Stimulated activated naive CD8-positive, alpha-beta T cell treated with anti-CD3 and anti-CD28 coated beads, Interleukin-15, Interleukin-2, amounts not matched to agents 100 ng/mL and 50 ng/mL, for 24 hours (primary cell): ENCODE measurements around the gene SEMA3A.

ENCODE experiments used
- H3K27ac Mint-ChIP-seq: one replicate; pipeline ENCODE4 v1.8.0; 2021; ENCODE audit warnings: mild to moderate bottlenecking, mixed read lengths
- H3K27me3 Mint-ChIP-seq: one replicate; pipeline ENCODE4 v1.8.0; 2021; ENCODE audit warnings: mixed read lengths
- H3K36me3 Mint-ChIP-seq: one replicate; pipeline ENCODE4 v1.8.0; 2021; ENCODE audit warnings: low read depth, mixed read lengths
- H3K4me1 Mint-ChIP-seq: one replicate; pipeline ENCODE4 v1.8.0; 2021; ENCODE audit warnings: low read depth, mixed read lengths
- H3K4me3 Mint-ChIP-seq: one replicate; pipeline ENCODE4 v1.8.0; 2021; ENCODE audit warnings: mild to moderate bottlenecking, mixed read lengths
- H3K9me3 Mint-ChIP-seq: one replicate; pipeline ENCODE4 v1.8.0; 2021; ENCODE audit warnings: mixed read lengths

SEMA3A gene

DNA sequence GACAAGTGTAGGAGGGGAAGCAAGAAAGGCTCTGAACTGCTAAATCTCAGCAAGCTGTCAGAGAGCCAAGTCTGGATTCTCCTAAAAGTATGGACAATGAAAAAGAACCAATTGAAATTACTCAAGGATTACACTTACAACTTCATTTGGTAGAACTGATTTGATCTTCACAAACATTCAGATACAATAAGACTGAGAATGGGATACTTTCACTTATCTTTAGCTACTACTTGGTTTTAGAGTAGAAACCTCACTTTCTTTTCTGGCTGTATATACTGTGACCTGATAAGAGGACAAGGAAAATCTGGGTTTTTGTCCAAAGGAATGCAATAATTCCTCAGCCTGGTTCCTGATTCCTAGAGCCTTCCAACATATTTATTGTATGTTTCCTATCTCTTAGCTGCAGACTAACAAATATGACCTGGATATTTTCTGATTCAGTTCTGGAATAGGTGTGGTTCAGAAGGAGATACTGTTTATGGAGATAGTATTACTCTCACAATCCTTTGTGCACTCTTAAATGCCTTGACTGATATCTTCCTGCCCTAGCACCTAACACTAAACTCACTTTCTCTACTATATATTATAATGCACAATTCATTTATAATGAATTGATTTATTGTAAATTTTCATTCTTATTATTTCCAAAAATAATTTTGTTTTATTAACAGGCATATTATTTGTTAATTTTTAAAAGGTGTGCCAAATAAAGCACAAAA is 7.3 kb downstream of the SEMA3A start:
- H3K27ac Mint-ChIP-seq, result no peak overlapping the region
- H3K9me3 Mint-ChIP-seq, result no peaks in the 10 kb centered on the region
- no peak overlapping the region for H3K4me3 Mint-ChIP-seq
- no peaks in the 10 kb centered on the region for H3K27me3 Mint-ChIP-seq
- H3K4me1 Mint-ChIP-seq, result peaks cover 18% of the 10 kb centered on the region
- H3K36me3 Mint-ChIP-seq, result no peaks in the 10 kb centered on the region

DNA sequence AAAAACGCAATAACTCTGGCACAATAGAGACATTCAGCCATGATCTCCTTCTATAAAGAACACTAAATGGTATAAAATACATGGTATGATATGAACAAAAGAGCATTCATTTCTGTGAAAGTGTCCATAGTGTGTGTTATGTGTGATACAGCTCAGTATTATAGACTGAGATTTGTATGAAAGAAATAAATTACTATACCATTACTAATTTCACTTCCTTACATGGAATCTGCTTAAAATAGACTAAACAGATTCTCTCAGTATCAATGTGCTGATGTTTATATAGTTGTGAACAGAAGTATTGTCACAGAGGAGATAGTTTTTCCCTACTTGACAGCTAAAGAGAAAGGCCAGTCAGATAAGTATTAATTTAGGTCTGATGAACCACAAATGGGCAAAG is 10.8 kb downstream of the SEMA3A start:
- Mint-ChIP-seq H3K4me1 (peaks cover 18% of the 10 kb centered on the region), H3K36me3 (no peaks in the 10 kb centered on the region), H3K27me3 (no peaks in the 10 kb centered on the region), H3K27ac (no peak overlapping the region), H3K9me3 (no peaks in the 10 kb centered on the region), H3K4me3 (no peak overlapping the region)

DNA sequence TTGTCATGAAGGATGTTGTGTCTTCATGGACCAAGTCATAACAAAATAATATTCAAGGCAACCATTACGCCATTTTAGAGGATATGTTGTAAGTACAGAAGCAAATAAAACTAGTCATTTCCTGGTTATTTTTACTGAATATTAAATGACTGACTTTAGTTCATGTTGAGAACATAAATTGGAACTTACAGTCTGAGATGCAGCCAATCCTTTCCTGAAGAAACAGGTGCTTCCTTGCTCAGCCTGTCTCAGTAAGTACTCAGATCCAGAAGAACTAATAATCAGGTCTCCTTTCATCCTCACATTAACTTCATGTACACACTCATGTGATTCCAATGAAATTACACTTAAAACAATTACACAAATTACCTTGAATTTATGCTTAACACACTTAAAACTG is 12.3 kb downstream of the SEMA3A start:
- H3K36me3 Mint-ChIP-seq, result no peaks in the 10 kb centered on the region
- no peak overlapping the region for H3K27ac Mint-ChIP-seq
- H3K4me1 Mint-ChIP-seq, result peaks cover 6% of the 10 kb centered on the region
- H3K27me3 Mint-ChIP-seq, result no peaks in the 10 kb centered on the region
- H3K9me3 Mint-ChIP-seq, result no peaks in the 10 kb centered on the region
- no peak overlapping the region for H3K4me3 Mint-ChIP-seq

DNA sequence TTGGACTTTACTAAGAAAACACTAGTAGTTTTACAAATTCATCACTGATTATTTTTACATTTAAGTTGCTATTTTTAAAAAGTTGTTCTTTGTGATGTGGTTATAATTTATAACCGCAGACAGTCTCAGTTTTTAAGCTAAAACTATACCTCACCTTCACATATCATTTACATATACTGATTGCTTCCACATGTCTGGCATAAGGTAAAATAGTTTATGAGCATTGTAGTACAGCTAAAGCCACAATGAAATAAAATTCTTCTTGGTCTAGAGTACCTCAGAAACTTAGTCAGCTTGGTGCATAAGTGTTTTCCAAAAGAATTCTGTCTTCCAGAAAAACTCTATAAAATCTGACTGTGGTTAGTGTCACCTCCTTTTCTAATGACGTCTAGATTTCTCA is 13.0 kb downstream of the SEMA3A start:
- H3K9me3 Mint-ChIP-seq, result no peaks in the 10 kb centered on the region
- H3K4me3 Mint-ChIP-seq, result no peak overlapping the region
- no peaks in the 10 kb centered on the region for H3K36me3 Mint-ChIP-seq
- H3K4me1 Mint-ChIP-seq, result no peaks in the 10 kb centered on the region
- H3K27me3 Mint-ChIP-seq, result no peaks in the 10 kb centered on the region
- H3K27ac Mint-ChIP-seq, result no peak overlapping the region

DNA sequence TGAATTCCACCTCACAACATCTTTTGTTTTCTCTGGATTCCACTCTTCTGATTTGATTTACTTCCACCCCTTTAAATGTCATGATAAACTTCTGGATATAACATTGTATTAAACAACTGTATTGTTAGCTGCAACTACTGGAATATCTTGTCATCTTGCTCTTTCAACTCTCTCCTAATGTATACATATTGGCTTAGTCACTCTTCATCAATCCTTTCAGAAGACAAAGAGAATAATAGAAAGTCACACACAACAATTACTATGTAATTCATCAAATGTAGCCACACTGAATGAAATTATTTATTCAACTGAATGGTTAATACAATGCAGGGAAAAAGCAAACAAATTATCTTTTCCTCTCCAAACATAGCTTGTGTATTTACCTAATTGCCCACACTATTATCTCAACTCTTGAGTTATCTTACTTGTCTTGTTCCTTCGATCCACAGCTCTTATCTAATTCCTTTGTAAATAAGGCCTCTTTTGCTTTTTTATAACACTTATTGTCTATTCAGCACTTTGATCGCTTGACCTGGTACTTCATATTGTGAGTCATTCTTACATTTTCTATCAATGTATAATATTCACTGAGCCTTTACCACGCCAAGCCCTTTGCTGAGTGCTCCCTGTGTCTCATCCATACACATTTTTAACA is 16.7 kb downstream of the SEMA3A start:
- H3K9me3 Mint-ChIP-seq, result no peaks in the 10 kb centered on the region
- no peaks in the 10 kb centered on the region for H3K27me3 Mint-ChIP-seq
- no peaks in the 10 kb centered on the region for H3K36me3 Mint-ChIP-seq
- no peak overlapping the region for H3K27ac Mint-ChIP-seq
- H3K4me3 Mint-ChIP-seq, result no peak overlapping the region
- H3K4me1 Mint-ChIP-seq, result no peaks in the 10 kb centered on the region

DNA sequence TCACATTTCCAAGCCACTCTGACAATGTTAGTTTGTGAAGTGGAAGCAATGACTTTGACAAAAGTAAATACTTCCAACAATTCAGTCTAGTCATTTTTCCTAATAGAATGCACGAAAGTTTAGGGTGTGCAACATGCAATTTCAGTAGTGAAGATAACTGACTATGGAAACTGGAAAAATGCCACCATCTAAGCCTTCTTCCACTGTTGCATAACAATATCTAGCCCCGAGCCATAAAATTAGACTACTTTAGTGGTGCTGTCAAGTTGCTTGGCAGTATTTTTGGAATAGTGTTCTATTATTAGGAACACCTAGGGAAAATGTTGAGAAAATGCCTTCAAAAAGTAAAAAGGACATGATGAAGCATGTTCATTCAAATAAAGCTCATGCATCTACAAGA is 17.9 kb downstream of the SEMA3A start:
- no peaks in the 10 kb centered on the region for H3K27me3 Mint-ChIP-seq
- H3K9me3 Mint-ChIP-seq, result no peaks in the 10 kb centered on the region
- H3K4me1 Mint-ChIP-seq, result no peaks in the 10 kb centered on the region
- H3K36me3 Mint-ChIP-seq, result no peaks in the 10 kb centered on the region
- H3K4me3 Mint-ChIP-seq, result no peak overlapping the region
- no peak overlapping the region for H3K27ac Mint-ChIP-seq

DNA sequence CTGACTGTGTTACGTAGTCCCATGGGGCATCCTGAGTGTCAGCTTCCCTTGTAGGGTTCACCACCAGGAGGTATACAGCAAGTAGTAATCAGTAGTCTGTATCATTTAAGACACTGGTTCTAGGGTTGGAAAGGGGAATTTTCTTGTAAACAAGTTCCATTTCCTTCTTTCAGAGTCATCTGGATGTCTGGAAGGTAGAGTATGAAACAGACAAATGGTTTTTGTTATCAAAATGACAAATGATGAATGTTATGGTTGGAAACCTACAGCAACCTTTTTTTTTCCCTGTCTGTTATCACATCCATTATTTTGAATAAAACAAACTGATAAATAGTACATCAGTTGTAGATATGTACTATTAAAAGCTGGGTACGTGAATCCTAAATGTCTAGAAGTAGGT is 19.1 kb downstream of the SEMA3A start:
- H3K4me1 Mint-ChIP-seq, result no peaks in the 10 kb centered on the region
- H3K9me3 Mint-ChIP-seq, result no peaks in the 10 kb centered on the region
- no peak overlapping the region for H3K4me3 Mint-ChIP-seq
- no peak overlapping the region for H3K27ac Mint-ChIP-seq
- H3K27me3 Mint-ChIP-seq, result no peaks in the 10 kb centered on the region
- H3K36me3 Mint-ChIP-seq, result no peaks in the 10 kb centered on the region

DNA sequence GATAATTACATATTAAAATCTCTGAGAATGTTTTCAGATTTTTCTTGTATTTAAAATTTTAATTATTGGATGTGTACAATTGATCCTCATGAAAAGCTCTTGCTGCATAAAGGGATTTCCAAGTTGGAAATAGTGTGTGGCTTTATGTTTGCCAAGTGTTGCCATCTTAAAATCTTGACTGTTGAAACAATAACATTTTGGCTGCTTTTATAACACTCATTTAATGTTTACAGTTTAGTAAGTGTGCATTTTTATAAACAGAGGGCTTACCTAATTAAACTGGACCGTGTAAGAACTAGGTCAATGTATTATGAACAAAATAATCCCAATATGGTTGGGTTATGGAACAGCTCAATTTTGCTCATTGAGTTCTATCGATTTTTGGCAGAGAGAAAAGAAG is 23.9 kb downstream of the SEMA3A start:
- Mint-ChIP-seq H3K36me3 (no peaks in the 10 kb centered on the region), H3K4me1 (no peaks in the 10 kb centered on the region), H3K27me3 (no peaks in the 10 kb centered on the region), H3K4me3 (no peak overlapping the region), H3K9me3 (no peaks in the 10 kb centered on the region), H3K27ac (no peak overlapping the region)

DNA sequence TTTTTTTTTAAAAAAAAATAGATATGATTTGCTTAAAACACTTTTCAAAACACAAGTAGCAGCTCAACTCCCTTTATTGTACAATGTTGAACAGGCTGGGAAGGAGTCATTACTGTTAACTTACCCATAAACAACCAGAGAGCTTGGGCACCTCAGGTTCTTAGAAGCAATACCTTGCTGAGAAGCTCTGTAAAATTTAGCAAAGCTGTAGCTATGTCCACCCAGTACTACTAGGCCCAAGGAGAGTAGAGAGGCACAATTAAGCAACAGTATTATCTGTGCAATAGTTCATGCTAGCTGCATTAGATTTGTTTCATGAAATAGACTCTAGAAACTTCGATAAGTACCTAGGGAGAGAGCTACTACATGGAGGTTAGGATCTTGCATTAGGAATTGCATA is 32.0 kb downstream of the SEMA3A start:
- H3K4me3 Mint-ChIP-seq, result no peak overlapping the region
- no peaks in the 10 kb centered on the region for H3K27me3 Mint-ChIP-seq
- H3K27ac Mint-ChIP-seq, result no peak overlapping the region
- no peaks in the 10 kb centered on the region for H3K9me3 Mint-ChIP-seq
- no peaks in the 10 kb centered on the region for H3K36me3 Mint-ChIP-seq
- no peaks in the 10 kb centered on the region for H3K4me1 Mint-ChIP-seq

DNA sequence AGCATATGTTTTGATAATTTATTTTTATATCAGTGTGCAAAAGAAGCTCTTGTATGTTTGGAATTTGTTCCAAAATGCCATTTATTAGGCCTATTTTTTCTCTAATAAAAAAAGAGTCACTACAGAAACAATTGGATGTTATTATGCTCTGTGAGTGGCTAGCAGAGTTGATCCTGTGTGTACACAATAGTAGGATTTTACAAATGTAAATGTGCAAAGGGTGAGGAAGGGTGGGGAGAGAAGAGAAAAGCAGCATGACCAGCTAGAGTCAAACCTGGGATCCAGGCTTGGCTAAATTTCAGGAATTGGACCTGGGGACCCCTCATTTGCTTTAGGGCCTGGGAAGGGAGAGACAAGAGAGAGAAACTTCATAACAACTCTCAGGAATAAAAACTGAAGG is 32.5 kb downstream of the SEMA3A start:
- Mint-ChIP-seq H3K4me1 (no peaks in the 10 kb centered on the region), H3K27ac (no peak overlapping the region), H3K9me3 (no peaks in the 10 kb centered on the region), H3K27me3 (no peaks in the 10 kb centered on the region), H3K4me3 (no peak overlapping the region), H3K36me3 (no peaks in the 10 kb centered on the region)

DNA sequence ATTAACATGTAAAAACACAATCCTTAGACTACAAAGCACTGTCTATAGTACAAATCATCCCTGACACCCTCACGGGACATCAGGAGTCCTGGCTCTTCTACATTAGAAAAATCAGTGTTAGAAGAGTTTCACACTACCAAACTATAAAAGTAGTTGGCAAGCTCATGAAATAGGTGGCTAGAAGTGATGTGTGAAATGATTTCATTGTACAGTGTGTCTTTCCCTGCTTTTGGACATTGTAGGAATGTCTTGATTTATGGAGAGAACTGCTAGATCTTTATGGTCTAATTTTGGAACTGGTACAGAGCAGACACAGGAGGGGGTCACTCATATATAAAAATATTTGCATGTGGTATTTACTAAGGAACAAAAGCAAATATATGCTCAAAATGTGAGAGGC is 33.2 kb downstream of the SEMA3A start:
- Mint-ChIP-seq H3K27ac (no peak overlapping the region), H3K4me1 (no peaks in the 10 kb centered on the region), H3K9me3 (no peaks in the 10 kb centered on the region), H3K27me3 (no peaks in the 10 kb centered on the region), H3K4me3 (no peak overlapping the region), H3K36me3 (no peaks in the 10 kb centered on the region)

DNA sequence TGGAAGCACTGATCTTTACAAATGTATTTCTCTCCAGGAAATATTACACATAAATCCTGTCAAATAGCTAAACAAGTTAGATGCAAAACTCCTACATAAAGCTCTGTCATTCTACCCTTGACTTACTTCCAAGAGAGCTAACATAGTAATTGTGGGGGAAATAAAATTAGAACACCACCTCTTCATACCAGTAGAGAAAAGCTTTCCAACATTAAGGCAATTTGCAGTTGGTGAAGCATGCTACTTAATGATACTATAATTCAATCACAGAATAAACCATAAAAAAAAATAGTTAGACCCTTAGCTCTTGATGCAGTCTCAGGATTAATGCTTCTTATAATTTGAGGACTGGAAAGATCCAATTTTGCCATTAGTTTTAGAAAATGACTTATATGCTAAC is 35.2 kb downstream of the SEMA3A start:
- Mint-ChIP-seq H3K27ac (no peak overlapping the region), H3K27me3 (no peaks in the 10 kb centered on the region), H3K4me3 (no peak overlapping the region), H3K9me3 (no peaks in the 10 kb centered on the region), H3K36me3 (no peaks in the 10 kb centered on the region), H3K4me1 (no peaks in the 10 kb centered on the region)

DNA sequence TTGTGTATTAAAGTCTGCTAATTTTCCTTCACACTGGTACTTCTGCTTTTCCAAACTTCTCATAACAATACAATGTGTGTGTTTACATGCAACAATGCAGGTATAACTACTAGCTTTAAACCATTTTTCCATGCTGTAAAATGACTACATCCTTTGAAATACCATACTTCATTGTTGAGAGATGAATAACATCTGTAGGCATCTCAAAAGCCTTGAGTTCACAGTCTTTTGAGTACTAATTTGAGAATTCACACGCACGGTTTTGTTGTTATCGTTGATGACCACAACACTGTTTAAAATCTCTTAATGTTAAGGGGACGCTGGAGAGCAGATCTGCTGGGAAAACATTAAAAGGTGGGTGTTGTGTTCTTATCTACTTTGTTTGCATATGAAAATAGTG is 37.4 kb downstream of the SEMA3A start:
- no peaks in the 10 kb centered on the region for H3K36me3 Mint-ChIP-seq
- no peaks in the 10 kb centered on the region for H3K4me1 Mint-ChIP-seq
- no peaks in the 10 kb centered on the region for H3K9me3 Mint-ChIP-seq
- H3K27ac Mint-ChIP-seq, result no peak overlapping the region
- H3K4me3 Mint-ChIP-seq, result no peak overlapping the region
- no peaks in the 10 kb centered on the region for H3K27me3 Mint-ChIP-seq

DNA sequence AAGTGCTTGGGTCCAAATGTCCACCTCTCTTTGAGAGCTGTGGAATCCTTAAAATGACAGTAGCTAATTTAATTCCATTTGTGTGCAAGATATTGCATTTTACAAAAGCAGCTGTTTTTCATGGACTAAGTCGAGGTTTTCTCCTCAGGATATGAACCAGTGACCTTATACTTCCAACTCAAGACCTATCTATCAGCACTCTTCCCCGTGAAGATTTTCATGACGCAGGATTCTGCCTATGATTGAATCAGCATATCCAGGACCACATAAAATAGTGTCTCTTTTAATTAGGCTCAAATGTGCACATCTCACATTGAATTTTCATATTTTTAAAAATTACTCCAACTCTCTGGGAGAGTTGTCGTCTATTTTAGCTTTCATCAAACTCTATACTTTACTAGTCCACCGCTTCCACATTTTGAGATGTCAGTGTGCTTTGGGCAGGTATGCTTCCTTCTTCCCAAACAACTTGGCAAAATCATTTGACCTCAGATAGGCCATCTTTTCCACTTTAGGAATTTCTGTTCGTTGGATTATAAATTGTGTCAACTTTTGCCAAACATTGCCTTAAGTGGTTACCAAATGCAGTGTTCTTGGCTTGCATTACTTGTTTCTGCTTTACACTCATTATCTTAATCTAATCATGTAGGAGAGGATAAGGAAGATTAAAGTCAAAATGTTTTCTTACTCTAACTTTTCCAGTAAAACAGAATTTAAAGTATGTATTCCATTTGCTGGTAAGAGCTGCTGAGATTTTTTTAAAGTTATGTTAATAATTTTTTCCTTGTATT is 39.4 kb downstream of the SEMA3A start:
- Mint-ChIP-seq H3K4me1 (no peaks in the 10 kb centered on the region), H3K27ac (no peak overlapping the region), H3K4me3 (no peak overlapping the region), H3K36me3 (no peaks in the 10 kb centered on the region), H3K27me3 (no peaks in the 10 kb centered on the region), H3K9me3 (no peaks in the 10 kb centered on the region)

DNA sequence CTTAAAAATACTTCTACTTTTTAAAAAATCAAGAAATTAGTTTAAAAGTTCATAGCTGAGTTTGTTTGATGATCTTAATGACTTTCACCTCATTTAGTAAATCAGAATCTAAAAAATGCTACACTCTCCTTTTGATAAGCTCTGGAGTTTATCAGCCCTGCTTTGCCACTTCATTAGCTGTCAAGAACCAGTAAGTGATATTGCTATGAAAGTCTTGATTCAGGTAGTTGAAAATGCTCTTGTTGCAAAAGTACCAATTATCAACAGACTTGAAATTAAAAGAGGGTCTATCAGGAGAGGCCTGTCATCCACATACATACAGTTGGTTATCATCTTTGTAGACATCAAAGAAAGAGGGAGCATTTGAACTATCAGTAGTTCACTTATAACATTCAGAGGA is 41.6 kb downstream of the SEMA3A start:
- Mint-ChIP-seq H3K9me3 (no peaks in the 10 kb centered on the region), H3K27me3 (no peaks in the 10 kb centered on the region), H3K4me3 (no peak overlapping the region), H3K36me3 (no peaks in the 10 kb centered on the region), H3K27ac (no peak overlapping the region), H3K4me1 (no peaks in the 10 kb centered on the region)
